HG03280 (cell line): ENCODE results near the gene RAET1L.
"Not testable (repeated sequence)": the region's sequence is repeated elsewhere in the genome, so short reads cannot be mapped to it uniquely, and the experiment has no call there.

Experiments
- ATAC-seq: cut with Tn5 transposase; IDR thresholded peaks from one replicate; pipeline ENCODE4 v1.9.1; 2021; ENCODE audit warnings: mild to moderate bottlenecking, moderate library complexity; ENCODE audit not compliant: unreplicated experiment

Gene RAET1L

DNA sequence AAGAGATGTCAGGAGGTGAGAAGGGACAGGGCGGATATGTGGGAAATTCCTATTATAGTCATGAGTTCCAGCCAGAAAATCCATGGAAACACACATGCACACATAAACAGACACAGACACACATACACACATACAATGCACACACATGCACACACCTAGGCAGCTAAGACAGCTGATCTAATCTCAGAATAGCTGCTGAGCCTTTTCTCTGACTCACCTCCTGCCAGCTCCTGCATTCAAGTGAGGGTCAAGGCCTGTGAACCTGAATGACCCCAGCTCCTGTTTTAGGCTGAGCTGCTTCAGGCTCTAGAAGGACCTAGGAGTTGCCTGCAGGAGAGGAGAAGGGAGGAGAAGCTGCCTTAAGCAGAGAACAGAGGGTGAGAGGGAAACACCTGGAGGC, 21.6 kb upstream of the RAET1L start:
- no peak for ATAC-seq

DNA sequence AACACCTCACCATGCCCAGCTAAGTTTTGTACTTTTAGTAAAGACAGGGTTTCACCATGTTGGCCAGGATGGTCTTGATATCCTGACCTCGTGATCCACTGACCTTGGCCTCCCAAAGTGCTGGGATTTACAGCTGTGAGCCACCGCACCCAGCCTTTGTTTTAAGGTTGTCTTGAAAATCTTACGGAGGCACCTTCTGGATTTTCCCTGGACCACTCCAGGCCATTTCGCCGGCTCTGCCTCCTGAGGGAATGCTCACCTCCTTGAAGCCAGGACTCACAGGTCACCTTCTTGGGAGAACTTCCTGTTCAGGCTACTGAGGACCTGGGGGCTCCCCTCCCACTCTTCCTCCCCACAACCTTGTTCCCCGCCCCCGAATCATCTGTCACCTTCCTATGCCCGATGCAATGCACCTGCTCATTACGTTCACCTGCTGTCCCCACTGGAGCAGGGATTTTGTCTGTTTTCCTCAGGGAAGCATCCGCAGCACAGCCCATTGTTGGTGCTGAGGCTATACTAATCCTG, 19.4 kb upstream of the RAET1L start:
- no peak for ATAC-seq

DNA sequence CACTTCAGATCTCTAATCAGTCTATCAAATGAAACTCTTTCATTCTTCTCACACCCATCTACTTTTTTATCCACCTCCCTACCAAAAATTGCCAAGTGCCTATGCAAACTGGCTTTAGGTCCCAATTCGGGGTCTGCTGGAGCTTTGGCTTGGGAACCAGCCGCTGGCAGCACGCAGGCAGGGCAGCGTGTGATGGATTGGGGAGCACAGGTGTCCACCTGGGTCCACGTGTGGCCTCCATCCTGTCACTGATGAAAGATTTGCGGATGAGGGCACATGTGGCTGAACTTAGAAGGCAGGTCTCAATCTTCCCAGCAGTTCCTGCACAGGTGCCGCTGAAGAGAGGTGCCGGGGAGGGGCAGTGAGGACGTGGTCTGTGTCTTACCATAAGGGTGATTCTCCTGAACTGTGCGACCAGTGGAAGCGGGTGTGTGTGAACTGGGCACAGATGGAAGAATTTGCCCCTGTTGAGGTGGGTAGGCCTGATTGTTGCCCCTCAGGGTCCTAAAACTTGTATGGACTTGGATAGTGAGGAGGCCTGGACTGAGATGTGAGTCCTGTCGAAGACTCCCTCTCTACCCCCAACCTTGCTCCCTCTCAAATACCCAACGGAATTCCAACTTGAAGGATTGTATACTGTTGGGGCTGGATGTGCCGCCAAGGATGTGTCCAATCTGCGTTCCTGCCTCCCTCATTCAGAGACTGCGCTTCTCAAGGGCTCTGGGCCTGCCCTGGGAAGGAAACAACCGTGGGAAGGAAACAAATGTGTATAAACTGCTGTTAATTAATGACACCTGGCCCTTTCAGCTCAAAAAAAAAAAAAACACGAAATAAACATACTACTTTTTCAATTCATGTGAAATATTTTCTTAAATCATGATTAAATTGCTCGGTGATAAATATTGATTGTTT, 18.4 kb upstream of the RAET1L start:
- ATAC-seq: no peak

DNA sequence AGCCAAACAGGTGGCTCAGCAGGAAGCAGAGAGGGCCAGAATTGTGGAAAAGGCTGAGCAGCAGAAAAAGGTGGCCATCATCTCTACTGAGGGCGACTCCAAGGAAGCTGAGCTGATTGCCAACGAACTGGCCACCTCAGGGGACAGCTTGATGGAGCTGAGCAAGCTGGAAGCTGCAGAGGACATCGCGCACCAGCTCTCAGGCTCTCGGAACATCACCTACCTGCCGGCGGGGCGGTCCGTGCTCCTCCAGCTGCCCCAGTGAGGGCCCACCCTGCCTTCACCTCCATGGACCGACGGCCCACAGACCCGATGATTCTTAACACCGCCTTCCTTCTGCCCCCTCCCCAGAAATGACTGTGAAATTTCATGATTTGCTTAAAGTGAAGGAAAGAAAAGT, 17.8 kb upstream of the RAET1L start:
- ATAC-seq: no peak

DNA sequence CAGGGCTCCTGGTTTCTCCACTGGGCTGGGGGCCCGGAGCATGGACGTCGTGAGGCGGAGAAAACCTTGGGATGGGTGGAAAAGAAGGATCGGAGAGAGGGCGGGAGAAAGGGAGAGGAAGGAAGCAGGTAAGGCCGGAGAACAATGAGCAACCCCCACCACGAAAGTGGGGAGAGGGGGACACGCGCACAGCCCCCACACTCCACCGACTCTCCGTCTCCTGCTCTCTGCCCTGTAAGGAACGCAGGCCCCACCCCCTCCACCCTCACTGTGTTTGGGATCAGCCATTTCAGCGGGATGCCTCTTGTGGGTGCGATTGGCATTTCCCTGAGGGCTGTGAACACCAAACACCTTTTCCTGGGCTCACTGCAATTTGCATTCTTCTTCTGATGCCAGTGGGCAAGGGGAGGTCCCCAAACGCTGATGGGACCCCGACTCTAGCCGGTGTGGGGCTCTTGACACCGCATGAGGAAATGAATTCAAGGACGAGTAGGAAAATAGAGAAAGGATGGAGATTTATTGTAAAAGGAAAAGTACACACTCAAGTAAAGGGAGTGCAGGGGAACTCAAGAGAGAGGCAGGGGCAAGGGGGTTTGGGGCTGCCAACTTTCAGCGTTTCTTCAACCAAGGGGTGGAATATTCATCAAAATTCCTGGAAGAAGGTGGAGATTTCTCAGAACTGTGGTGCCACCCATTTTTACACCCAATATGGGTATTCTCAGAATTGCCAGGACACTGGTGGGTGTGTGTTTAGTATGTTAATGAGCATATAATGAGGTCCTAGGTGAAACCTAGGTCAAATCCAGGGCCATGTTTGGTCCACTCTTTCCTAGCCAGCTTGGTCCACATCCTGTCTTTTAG, 13.1 kb upstream of the RAET1L start:
- no peak for ATAC-seq

DNA sequence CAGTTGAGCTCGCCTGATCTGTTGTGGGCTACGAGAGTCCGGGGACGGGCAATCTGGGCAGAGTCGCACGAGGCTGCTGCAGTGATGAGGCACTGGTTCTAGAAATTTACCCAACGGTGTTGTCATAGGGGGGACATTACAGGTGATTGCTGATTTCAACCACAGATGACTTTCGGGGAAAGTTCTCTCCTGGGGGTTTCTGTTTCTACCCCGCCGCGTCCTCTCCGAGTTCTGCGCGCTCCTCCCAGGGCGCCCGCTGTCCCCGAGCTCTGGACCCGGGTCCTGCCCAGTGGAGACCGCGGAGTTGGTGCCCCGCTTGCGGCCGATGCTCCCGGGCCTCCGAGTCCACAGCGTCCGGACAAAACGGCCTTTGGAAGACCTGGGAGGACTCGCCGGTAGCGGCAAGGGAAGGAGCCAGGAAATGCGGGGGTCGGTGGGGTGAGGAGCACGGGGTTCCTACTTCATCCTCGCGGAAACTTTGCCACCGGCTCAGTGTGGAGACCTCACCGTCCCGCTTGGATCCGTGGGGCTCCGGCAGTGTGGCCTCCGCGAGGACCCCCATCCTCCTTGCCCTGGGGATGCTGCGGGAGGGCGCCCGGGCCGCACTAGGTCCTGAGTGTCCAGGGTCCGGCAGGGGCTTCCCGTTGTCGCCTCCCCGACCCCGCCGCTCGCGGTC, 12.3 kb upstream of the RAET1L start:
- no peak for ATAC-seq

DNA sequence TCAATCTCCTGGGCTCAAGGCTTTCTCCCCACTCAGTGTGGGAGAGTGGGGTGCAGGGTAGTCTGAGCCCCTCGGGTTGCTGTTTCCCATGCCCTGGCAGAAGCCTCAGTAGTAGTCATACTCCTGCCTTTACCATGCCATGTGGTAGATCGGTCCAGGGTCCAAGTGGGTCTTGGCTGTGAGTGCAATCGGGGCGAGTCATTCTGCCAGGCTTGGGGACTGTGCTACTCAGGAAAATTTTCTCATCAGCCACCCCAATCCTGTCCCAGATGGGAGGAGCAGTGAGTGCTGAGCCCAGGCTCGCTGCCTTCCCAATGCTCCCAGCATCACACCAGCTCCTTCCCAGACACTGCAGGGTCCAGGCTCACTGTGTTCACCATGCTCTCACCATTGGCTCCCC, 10.7 kb upstream of the RAET1L start:
- ATAC-seq: no peak

DNA sequence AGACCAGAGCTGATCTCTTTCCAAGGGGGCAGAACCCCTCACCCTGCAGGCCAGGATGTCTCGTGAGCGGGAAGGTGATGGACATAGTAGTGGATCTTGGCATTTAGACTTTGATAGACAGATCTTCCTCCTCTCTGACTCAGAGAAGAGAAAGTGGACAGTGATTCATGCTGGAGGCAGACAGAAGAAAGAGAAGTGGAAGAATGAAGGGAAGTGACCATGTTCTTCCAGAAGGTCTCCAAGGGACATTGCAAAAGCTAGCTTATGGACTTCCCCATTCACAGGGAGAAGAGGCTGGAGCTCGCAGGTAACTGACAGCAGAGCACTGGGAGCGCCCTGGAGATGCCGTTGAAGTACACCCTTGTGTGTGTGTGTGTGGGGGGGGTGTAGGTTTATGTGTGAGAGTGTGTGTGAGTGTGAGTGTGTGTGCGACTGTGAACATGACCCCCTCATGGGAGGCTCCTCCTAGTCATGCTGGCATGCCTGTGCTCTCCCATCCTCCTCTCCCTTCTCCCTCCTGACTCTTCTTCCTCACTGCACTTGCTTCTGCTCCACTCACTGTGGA, 8.0 kb upstream of the RAET1L start:
- ATAC-seq: no peak

DNA sequence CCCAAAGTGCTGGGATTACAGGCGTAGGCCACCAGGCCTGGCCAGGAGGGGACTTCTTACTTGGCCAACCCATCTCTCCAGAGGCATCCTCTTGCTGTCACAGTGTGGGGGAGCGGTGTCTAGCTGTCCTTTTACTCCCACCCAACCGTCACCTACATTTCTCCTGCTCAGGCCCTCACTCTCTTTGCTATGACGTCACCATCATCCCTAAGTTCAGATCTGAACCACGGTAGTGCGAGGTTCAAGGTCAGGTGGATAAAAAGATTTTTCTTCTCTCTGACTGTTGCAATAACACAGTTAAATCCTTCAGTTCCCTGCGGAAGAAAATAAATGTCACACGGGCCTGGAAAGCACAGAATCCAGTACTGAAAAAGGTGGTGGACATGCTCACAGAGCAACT, 7.3 kb upstream of the RAET1L start:
- ATAC-seq: no peak

DNA sequence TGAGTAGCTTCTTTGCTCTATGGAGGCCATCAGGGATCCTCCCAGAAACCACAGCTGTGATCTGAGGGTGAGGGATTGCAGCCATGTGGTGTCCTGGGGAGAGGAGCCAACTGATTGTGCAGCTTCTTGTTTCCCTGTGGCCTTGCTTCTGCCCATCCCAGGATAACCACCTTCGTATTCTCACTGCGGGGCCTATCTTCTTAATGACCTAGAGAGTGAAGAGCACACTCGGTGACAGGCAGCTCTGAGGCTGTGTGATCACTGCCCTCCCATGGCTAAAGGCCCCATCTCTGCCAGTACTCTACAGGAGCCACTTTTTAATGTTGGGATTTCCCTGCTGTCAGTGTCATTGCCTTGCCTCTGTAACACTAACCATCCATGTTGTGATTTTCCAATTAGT, 5.3 kb upstream of the RAET1L start:
- ATAC-seq: no peak

DNA sequence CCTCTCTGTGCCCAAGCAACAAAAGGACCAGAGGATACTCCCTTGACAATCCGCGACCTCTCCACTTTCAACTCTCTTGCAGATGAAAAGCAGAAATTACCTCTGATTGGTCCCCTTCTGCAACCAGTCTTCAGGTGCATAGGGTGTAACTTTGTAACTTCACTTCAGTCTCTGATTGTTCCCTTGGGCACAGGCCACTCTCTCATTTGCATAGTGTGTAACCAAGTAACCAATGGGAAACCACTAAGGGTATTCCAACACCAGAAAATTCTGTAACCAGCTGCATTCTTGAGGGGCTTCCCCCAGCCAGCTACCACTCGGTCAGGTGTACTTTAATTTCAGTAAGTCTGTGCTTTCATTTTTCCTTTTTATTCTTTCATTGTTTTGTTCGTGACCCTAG, 4.4 kb upstream of the RAET1L start:
- no peak for ATAC-seq

DNA sequence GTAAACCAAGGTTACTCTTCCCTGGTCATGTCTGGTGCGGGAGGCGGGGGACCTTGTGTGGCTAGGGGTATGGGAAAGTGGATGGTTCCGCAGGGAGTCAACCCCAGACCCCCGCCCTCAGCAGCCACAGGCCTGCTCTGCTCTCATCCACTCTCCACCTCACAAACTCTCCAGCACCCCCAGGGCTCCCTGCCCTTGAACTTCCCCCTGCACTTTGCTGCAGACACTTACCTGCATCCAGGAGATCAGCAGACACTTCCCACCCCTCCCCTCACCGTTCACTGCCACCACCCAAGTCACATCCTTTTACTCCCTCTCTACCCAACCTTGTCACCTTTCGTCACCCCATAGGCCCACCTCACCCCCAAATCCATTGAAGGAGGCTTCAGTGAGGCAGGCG, 3.9 kb upstream of the RAET1L start:
- no peak for ATAC-seq

DNA sequence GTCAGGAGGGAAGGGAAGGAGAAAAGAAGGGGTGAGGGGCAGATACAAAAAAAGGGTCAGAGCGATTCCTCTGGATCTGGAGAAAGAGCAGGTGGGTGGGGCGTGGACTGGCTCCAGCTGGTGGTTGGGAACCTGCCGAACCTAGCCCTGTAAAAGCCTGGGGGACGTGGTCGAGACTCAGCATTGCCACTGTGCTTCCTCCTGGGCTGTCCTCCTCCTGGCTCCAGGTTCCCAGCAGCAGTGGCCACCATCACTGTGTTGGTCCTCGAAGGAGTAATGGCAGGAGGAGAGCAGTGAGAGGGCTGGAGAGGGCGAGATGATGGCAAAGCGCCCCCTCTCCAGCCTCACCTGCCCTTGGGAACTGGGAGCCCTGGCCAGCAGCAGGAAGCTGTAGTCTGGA, 3.5 kb upstream of the RAET1L start:
- ATAC-seq: no peak

DNA sequence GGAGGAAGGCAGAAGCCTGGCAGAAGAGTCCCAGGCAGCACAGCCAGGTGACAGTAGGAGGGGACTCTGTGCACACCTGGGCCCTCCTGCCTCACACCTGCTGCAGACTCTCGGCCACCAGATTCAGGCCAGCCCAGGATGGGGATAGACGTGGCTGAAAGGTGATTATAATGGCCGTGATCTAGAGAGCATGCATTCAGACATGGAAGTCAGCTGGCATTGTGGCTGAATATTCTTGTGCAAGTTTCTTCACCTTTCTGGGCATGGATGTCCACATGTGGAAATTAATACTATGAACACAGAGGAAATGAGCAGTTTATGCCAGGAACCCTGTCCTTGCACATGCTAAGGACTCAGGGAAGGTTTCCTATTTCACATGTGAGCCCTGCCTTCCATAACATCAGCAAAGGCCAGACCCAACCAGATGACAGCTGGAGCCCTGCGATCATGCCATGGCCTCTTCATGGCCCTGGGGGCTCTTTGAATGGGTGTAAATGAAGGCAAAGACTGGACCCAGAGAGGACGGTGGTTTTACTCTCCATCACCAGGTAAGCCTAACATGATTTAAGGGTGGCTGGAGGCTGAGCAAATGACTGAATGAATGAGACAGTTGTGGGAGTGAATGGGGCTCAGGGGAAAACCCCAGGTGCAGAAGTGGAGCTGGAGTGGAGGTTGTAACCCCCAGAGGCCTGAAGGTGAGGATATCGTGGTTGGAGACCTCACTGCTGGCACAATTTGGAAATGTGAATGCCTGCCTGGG, 2.7 kb upstream of the RAET1L start:
- no peak for ATAC-seq

DNA sequence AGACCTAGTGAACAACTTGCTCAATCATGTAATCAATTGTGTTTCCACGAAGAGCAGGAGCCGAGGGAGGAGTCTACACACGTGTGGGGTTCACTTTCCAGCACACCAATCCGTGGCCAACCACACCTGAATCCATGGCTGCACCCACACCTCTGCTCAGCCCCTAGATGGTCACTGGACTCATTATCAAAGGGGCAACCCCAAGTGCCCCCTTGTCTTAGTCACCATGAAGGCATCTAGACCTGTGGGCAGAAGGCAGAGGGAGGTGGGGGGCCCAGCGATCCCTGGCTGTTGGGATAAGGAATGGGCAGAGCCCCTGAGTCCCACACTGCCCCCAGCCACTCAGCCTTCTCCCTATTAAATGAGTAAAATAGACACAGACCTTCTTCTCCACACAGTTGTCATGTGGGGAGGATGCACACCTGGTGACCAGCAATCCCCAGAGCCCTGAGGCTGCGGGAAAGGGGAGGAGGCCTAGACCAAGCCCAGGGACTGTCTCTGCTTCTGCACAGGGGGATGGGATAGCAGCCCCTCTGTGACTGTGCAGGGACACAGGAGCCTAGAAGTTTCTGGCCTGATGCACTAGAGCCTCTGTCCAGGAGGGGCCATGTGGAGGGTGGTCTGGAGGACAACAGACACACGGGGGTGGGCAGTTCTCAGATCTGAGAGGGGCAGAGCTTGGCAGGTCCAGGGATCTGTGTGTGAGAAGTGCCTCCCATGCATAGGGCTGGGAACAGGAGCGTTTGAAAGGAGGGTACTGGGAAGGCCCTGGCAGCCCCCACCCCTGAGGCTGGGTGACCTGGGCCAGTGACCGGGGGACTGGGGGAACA, 1.9 kb upstream of the RAET1L start:
- no peak for ATAC-seq

DNA sequence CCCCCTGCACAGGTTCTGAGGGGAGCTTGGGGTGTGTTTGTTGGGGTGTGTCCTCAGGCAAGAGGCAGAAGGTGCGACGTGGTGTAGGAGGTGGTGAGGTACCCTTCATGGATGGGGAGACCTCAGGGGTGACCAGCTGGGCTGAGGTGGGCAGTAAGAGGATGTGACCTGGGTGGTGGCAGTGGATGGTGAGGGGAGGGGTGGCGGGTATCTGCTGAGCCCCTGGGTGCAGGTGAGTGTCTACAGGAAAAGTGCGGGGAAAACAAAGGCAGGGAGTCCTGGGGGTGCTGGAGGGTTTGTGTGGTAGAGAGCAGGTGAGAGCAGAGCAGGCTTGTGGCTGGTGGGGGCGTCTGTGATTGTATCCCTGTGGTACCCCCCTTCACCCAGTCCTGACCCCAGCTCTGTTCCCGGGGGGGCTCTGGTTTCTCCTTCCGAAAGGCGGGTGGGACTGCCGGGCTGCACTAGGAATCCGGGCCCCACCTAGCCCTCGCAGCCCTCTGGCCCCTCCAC, 631 bp downstream of the RAET1L start:
- no peak for ATAC-seq

DNA sequence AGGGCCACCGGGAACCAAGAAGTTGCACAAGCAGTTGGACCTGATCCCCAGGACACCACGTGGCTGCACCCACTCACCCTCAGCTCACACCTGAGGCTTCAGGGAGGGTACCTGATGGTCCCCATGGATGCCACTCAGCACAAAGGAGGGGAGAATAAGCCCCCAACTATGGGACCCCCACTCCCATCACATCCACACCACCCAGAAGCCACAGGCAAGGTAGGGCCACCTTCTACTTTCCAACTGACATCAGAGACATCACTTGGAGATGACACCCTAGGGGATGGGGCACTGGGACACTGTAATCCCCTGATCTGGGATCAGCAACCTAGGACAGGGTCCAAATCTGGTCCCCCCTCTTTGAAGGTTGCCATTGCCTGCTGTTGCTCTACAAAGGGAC, 1.3 kb downstream of the RAET1L start:
- not testable (repeated sequence) for ATAC-seq

DNA sequence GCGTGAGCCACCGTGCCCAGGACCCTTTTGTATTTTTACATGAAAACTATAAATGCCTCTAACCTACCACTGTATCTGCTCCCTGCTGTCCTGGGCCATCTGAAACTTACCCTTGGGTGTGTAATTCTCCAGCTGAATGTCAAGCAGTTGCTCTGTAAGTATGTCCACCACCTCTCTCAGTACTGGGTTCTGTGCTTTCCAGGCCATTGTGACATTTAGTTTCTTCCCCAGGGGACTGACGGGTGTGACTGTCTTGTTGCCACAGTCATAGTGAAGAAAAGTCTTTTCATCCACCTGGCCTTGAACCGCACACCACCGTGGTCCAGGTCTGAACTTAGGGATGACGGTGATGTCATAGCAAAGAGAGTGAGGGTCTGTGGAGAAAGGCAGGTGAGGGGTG, 3.5 kb downstream of the RAET1L start:
- ATAC-seq: not testable (repeated sequence)
